Measurements from ENCODE around the gene STARD13.

STARD13 gene

GRCh38 chr13:33259296-33259695 lies 26.3 kb downstream of the STARD13 start:
- H3K4me3 ChIP-seq (replicated peaks; ENCODE audit: insufficient read depth, low read length): no peak overlapping the region
- DNase-seq (ENCODE audit: low read depth in 1 of 2, low spot score in 1 of 2): no peak
- no peaks in the 10 kb centered on the region for H3K27me3 ChIP-seq (ENCODE audit: insufficient read depth, poor library complexity, severe bottlenecking)
- H3K27ac ChIP-seq (replicated peaks): no peak overlapping the region
- no peak for TF ChIP-seq CTCF (IDR thresholded peaks at IDR 0.05; ENCODE audit: insufficient read depth, low read length)
- TF ChIP-seq POLR2AphosphoS5 (IDR thresholded peaks at IDR 0.05; ENCODE audit: low read depth): no peak
- no peak for TF ChIP-seq SPI1 (IDR thresholded peaks at IDR 0.05; ENCODE audit: borderline replicate concordance, low read depth)
- no peak for TF ChIP-seq GABPA (IDR thresholded peaks at IDR 0.05; ENCODE audit: low read depth)
- TF ChIP-seq REST (IDR thresholded peaks at IDR 0.05; ENCODE audit: insufficient replicate concordance, low read depth): no peak

- Histone ChIP-seq H3K27me3 (ENCODE audit: insufficient read depth, poor library complexity, severe bottlenecking) (no peaks in the 10 kb centered on the region), H3K4me3 (replicated peaks; ENCODE audit: insufficient read depth, low read length) (no peak overlapping the region), H3K27ac (replicated peaks) (no peak overlapping the region)
- DNase-seq (ENCODE audit: low read depth in 1 of 2, low spot score in 1 of 2): no peak
- TF ChIP-seq CTCF (IDR thresholded peaks at IDR 0.05; ENCODE audit: insufficient read depth, low read length) (no peak), SPI1 (IDR thresholded peaks at IDR 0.05; ENCODE audit: borderline replicate concordance, low read depth) (no peak), POLR2AphosphoS5 (IDR thresholded peaks at IDR 0.05; ENCODE audit: low read depth) (no peak), REST (IDR thresholded peaks at IDR 0.05; ENCODE audit: insufficient replicate concordance, low read depth) (no peak), GABPA (IDR thresholded peaks at IDR 0.05; ENCODE audit: low read depth) (no peak)
Measured at GRCh38 chr13:33258808-33259193, 26.8 kb downstream of the STARD13 start.

GRCh38 chr13:33257841-33258807 lies 27.4 kb downstream of the STARD13 start:
- Histone ChIP-seq H3K4me3 (replicated peaks; ENCODE audit: insufficient read depth, low read length) (no peak overlapping the region), H3K27me3 (ENCODE audit: insufficient read depth, poor library complexity, severe bottlenecking) (no peaks in the 10 kb centered on the region), H3K27ac (replicated peaks) (no peak overlapping the region)
- DNase-seq (ENCODE audit: low read depth in 1 of 2, low spot score in 1 of 2): no peak
- TF ChIP-seq GABPA (IDR thresholded peaks at IDR 0.05; ENCODE audit: low read depth) (no peak), POLR2AphosphoS5 (IDR thresholded peaks at IDR 0.05; ENCODE audit: low read depth) (no peak), SPI1 (IDR thresholded peaks at IDR 0.05; ENCODE audit: borderline replicate concordance, low read depth) (no peak), REST (IDR thresholded peaks at IDR 0.05; ENCODE audit: insufficient replicate concordance, low read depth) (no peak), CTCF (IDR thresholded peaks at IDR 0.05; ENCODE audit: insufficient read depth, low read length) (no peak)
